CD4-positive, alpha-beta T cell treated with Interleukin-12 subunit alpha and Interleukin-12 subunit beta, for 1 hour (primary cell): ENCODE results near the gene MBTPS1.

Experiments used
- DNase-seq: peaks from one replicate; pipeline ENCODE4 v3.0.0-alpha.2; 2020

The MBTPS1 gene

GRCh38 chr16:84095466-84095865 lies 21.3 kb downstream of the MBTPS1 start:
- DNase-seq, result no peak

- DNase-seq, result no peak
Observed at GRCh38 chr16:84093879-84094270, 22.9 kb downstream of the MBTPS1 start.

GRCh38 chr16:84093120-84093878 lies 23.4 kb downstream of the MBTPS1 start:
- no peak for DNase-seq

- no peak for DNase-seq
Observed at GRCh38 chr16:84091460-84091859, 25.3 kb downstream of the MBTPS1 start.

GRCh38 chr16:84090211-84090610 lies 26.5 kb downstream of the MBTPS1 start:
- no peak for DNase-seq

- peak; percentile 45 for DNase-seq
Observed at GRCh38 chr16:84088695-84089395, 27.9 kb downstream of the MBTPS1 start.

GRCh38 chr16:84087466-84088151 lies 29.1 kb downstream of the MBTPS1 start:
- DNase-seq, result no peak

GRCh38 chr16:84087001-84087400 lies 29.7 kb downstream of the MBTPS1 start:
- no peak for DNase-seq

- DNase-seq, result no peak
Observed at GRCh38 chr16:84086341-84086740, 30.4 kb downstream of the MBTPS1 start.

- DNase-seq, result no peak
Observed at GRCh38 chr16:84085773-84086172, 31.0 kb downstream of the MBTPS1 start.

GRCh38 chr16:84085271-84085667 lies 31.5 kb downstream of the MBTPS1 start:
- no peak for DNase-seq

- DNase-seq, result peak; percentile 75
Observed at GRCh38 chr16:84084570-84085270, 32.0 kb downstream of the MBTPS1 start.

GRCh38 chr16:84082835-84083569 lies 33.7 kb downstream of the MBTPS1 start:
- no peak for DNase-seq

GRCh38 chr16:84082110-84082509 lies 34.6 kb downstream of the MBTPS1 start:
- DNase-seq, result no peak

GRCh38 chr16:84081446-84081989 lies 35.2 kb downstream of the MBTPS1 start:
- no peak for DNase-seq

GRCh38 chr16:84080813-84081212 lies 35.9 kb downstream of the MBTPS1 start:
- DNase-seq, result no peak

GRCh38 chr16:84080378-84080777 lies 36.4 kb downstream of the MBTPS1 start:
- no peak for DNase-seq

GRCh38 chr16:84079664-84080063 lies 37.1 kb downstream of the MBTPS1 start:
- DNase-seq, result no peak

GRCh38 chr16:84075376-84075775 lies 41.4 kb downstream of the MBTPS1 start:
- no peak for DNase-seq

- no peak for DNase-seq
Observed at GRCh38 chr16:84074721-84075120, 42.0 kb downstream of the MBTPS1 start.

GRCh38 chr16:84072014-84072413 lies 44.7 kb downstream of the MBTPS1 start:
- no peak for DNase-seq

- DNase-seq, result no peak
Observed at GRCh38 chr16:84071121-84071520, 45.6 kb downstream of the MBTPS1 start.
